H9 (cell line): Measurements from ENCODE around the gene ZNRF3. TPM values are rescaled to one million over a fixed set of nuclear protein-coding genes. Genes with fewer than 3 reads are reported as not detected.

Experiments
- DNase-seq: peaks from one replicate; pipeline ENCODE4 v3.0.0-alpha.2; 2017
- H2AFZ ChIP-seq: one replicate; pipeline ENCODE4 v1.6.1; 2013; ENCODE audit warnings: mild to moderate bottlenecking, low read length, control low read depth, moderate library complexity
- H2AK5ac ChIP-seq: 2 replicates; pipeline ENCODE4 v1.6.1; 2013; ENCODE audit warnings: low read length, control low read depth, mixed read lengths; ENCODE audit not compliant: insufficient read length
- H2BK120ac ChIP-seq: one replicate; pipeline ENCODE4 v1.6.1; 2013; ENCODE audit warnings: low read depth, mild to moderate bottlenecking, low read length, control low read depth, inconsistent platforms; ENCODE audit not compliant: poor library complexity, severe bottlenecking
- H2BK12ac ChIP-seq: 2 replicates; pipeline ENCODE4 v1.6.1; 2013; ENCODE audit warnings: low read length, control low read depth, mixed read lengths, low read depth; ENCODE audit not compliant: insufficient read length
- H2BK15ac ChIP-seq: 2 replicates; pipeline ENCODE4 v1.6.1; 2013; ENCODE audit warnings: low read depth, low read length, control low read depth
- H2BK20ac ChIP-seq: one replicate; pipeline ENCODE4 v1.6.1; 2013; ENCODE audit warnings: low read depth, mild to moderate bottlenecking, low read length, control low read depth, inconsistent platforms; ENCODE audit not compliant: poor library complexity, severe bottlenecking
- H2BK5ac ChIP-seq: 2 replicates; pipeline ENCODE4 v1.6.1; 2013; ENCODE audit warnings: low read length, control low read depth, mixed read lengths; ENCODE audit not compliant: insufficient read length
- H3K14ac ChIP-seq: 2 replicates; pipeline ENCODE4 v1.6.1; 2013; ENCODE audit warnings: low read length, control low read depth; ENCODE audit not compliant: insufficient read depth
- H3K18ac ChIP-seq: 2 replicates; pipeline ENCODE4 v1.6.1; 2013; ENCODE audit warnings: low read depth, mild to moderate bottlenecking, mixed read lengths, low read length, control low read depth; ENCODE audit not compliant: insufficient read length
- H3K23ac ChIP-seq: 2 replicates; pipeline ENCODE4 v1.6.1; 2013; ENCODE audit warnings: low read length, control low read depth, mixed read lengths, low read depth; ENCODE audit not compliant: insufficient read length
- H3K23me2 ChIP-seq: 2 replicates; pipeline ENCODE4 v1.6.1; 2013; ENCODE audit warnings: low read depth, mild to moderate bottlenecking, mixed read lengths, low read length, control low read depth; ENCODE audit not compliant: insufficient read length, poor library complexity, severe bottlenecking
- H3K27ac ChIP-seq: 2 replicates; pipeline ENCODE4 v1.5.1; 2013; ENCODE audit warnings: low read length, control low read depth, mixed read lengths, low read depth; ENCODE audit not compliant: insufficient read length
- H3K27me3 ChIP-seq: 2 replicates; pipeline ENCODE4 v1.6.1; 2013; ENCODE audit warnings: low read length, control low read depth, inconsistent platforms; ENCODE audit not compliant: insufficient read depth
- H3K4ac ChIP-seq: 2 replicates; pipeline ENCODE4 v1.6.1; 2013; ENCODE audit warnings: low read depth, mild to moderate bottlenecking, control low read depth, inconsistent platforms, low read length, moderate library complexity
- H3K4me1 ChIP-seq: 2 replicates; pipeline ENCODE4 v1.6.1; 2013; ENCODE audit warnings: low read length, control low read depth, inconsistent platforms; ENCODE audit not compliant: insufficient read depth
- H3K4me2 ChIP-seq: 2 replicates; pipeline ENCODE4 v1.6.1; 2013; ENCODE audit warnings: low read length, control low read depth, mixed read lengths; ENCODE audit not compliant: insufficient read length, insufficient read depth
- H3K56ac ChIP-seq: 2 replicates; pipeline ENCODE4 v1.6.1; 2013; ENCODE audit warnings: low read depth, mild to moderate bottlenecking, mixed read lengths, low read length, control low read depth; ENCODE audit not compliant: insufficient read length
- H3K79me1 ChIP-seq: 2 replicates; pipeline ENCODE4 v1.6.1; 2013; ENCODE audit warnings: low read depth, mild to moderate bottlenecking, moderate library complexity, low read length, control low read depth, inconsistent platforms; ENCODE audit not compliant: insufficient read depth, poor library complexity, severe bottlenecking
- H3K79me2 ChIP-seq: 2 replicates; pipeline ENCODE4 v1.6.1; 2013; ENCODE audit warnings: low read length, control low read depth, inconsistent platforms; ENCODE audit not compliant: insufficient read depth
- H3K9ac ChIP-seq: 2 replicates; pipeline ENCODE4 v1.6.1; 2013; ENCODE audit warnings: low read length, control low read depth, mixed read lengths; ENCODE audit not compliant: insufficient read length; ENCODE audit errors: extremely low read depth
- H3K9me3 ChIP-seq: one replicate; pipeline ENCODE4 v1.6.1; 2013; ENCODE audit warnings: low read depth, low read length, inconsistent platforms; ENCODE audit not compliant: control insufficient read depth
- H3T11ph ChIP-seq: one replicate; pipeline ENCODE4 v1.6.1; 2013; ENCODE audit warnings: mild to moderate bottlenecking, low read length, control low read depth, inconsistent platforms
- H4K20me1 ChIP-seq: one replicate; pipeline ENCODE4 v1.6.1; 2013; ENCODE audit not compliant: control insufficient read depth, insufficient read length, insufficient read depth
- H4K5ac ChIP-seq: 2 replicates; pipeline ENCODE4 v1.6.1; 2013; ENCODE audit warnings: low read depth, mild to moderate bottlenecking, mixed read lengths, low read length, control low read depth; ENCODE audit not compliant: insufficient read length
- H4K8ac ChIP-seq: replicated peaks from 2 replicates; pipeline ENCODE4 v1.6.1; 2013; ENCODE audit warnings: low read length, control low read depth, mixed read lengths, low read depth; ENCODE audit not compliant: insufficient read length
- H4K91ac ChIP-seq: 2 replicates; pipeline ENCODE4 v1.6.1; 2013; ENCODE audit warnings: low read depth, mild to moderate bottlenecking, moderate library complexity, mixed read lengths, low read length, control low read depth; ENCODE audit not compliant: insufficient read length
- H3K27ac Mint-ChIP-seq, 3 experiments: 2 replicates in 2 of 3; 3 replicates in 1 of 3; pipeline ENCODE4 v1.8.0; 2020 to 2021; ENCODE audit warnings: mixed read lengths in 3 of 3, mild to moderate bottlenecking in 1 of 3, moderate library complexity in 1 of 3
- H3K27me3 Mint-ChIP-seq: 2 replicates; pipeline ENCODE4 v1.8.0; 2021; ENCODE audit warnings: low read depth, mild to moderate bottlenecking, moderate library complexity, mixed read lengths
- H3K36me3 Mint-ChIP-seq, 3 experiments: 2 replicates in 2 of 3; 3 replicates in 1 of 3; pipeline ENCODE4 v1.8.0; 2020 to 2021; ENCODE audit warnings: low read depth in 3 of 3, mixed read lengths in 3 of 3; ENCODE audit not compliant: insufficient read depth in 1 of 3
- H3K4me1 Mint-ChIP-seq, 2 experiments: 2 replicates each; pipeline ENCODE4 v1.8.0; 2020; ENCODE audit warnings: mixed read lengths in 2 of 2
- H3K4me3 Mint-ChIP-seq, 2 experiments: 2 replicates in 1 of 2; 3 replicates in 1 of 2; pipeline ENCODE4 v1.8.0; 2020 to 2021; ENCODE audit warnings: mild to moderate bottlenecking in 2 of 2, mixed read lengths in 2 of 2, moderate library complexity in 1 of 2
- H3K9me3 Mint-ChIP-seq, 2 experiments: 2 replicates in 1 of 2; 3 replicates in 1 of 2; pipeline ENCODE4 v1.8.0; 2020; ENCODE audit warnings: mild to moderate bottlenecking in 2 of 2, mixed read lengths in 2 of 2, moderate library complexity in 1 of 2
- WGBS: extraction: QIAGEN DNeasy Blood & Tissue Kit; methylation state at CpG from one replicate; pipeline ENCODE4 v1.1.7; 2013; ENCODE audit warnings: missing lambda C conversion rate, low lambda C conversion rate, mixed read lengths; ENCODE audit not compliant: insufficient read length; ENCODE audit errors: extremely low coverage; 5-methylcytosine and 5-hydroxymethylcytosine counted together
- total RNA-seq: library from RNA; stranded (reverse); gene quantifications from 2 replicates; pipeline ENCODE4 v1.2.1, GENCODE V29; 2021
- TF ChIP-seq, protein P1 (sequence below): fragments of 200-600 bp; sonication (generic); conservative IDR thresholded peaks from 3 replicates; pipeline ENCODE4 v1.8.0; 2021; ENCODE audit warnings: antibody characterized with exemption, mild to moderate bottlenecking

Gene ZNRF3
- total RNA-seq, 1 experiment from 2014 or later = 20.6 TPM

DNA sequence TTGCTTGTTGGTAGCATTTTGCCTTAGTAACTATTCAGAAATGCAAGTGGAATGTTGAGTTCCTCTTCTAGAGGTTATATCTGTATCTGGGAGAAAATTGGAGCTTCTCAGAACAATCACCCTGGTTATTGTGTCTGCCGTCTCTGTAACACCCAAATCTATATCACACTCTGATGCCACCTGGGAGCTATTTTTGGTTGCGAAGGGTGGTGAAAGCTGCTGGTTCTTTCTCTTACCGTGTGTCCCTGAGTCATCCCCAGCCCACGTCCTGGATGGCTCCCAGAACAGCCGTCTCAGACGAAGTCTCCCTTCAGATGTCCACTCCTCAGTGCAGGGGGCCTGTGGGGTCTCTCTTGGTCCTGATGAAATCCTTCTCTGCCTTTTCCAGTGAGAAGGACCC is 94.8 kb downstream of the ZNRF3 start:
- Mint-ChIP-seq H3K9me3 (no peaks in the 10 kb centered on the region), H3K4me3 (no peak overlapping the region), H3K4me1 (peaks cover 48 to 50% of the 10 kb centered on the region in 2 experiments), H3K27ac (peak overlapping the region in 2 of 3 experiments; percentile 19 to 68; a peak in 3 of 7 replicates), H3K36me3 (peaks cover 0 to 4% (median 0%) of the 10 kb centered on the region in 3 experiments; a peak in 1 of 7 replicates), H3K27me3 (no peaks in the 10 kb centered on the region)
- Histone ChIP-seq H3K4me1 (peaks cover 17% of the 10 kb centered on the region; the same call in 1 of the 2 replicates), H4K8ac (no peak overlapping the region), H3K4ac (no peak overlapping the region), H2AFZ (no peak overlapping the region), H3K56ac (no peak overlapping the region), H3K14ac (no peak overlapping the region), H3K23me2 (no peaks in the 10 kb centered on the region), H3K18ac (no peak overlapping the region), H3K9me3 (no peaks in the 10 kb centered on the region), H3T11ph (no peak overlapping the region), H2BK20ac (no peak overlapping the region), H2BK120ac (no peak overlapping the region), H3K79me2 (peaks cover 4% of the 10 kb centered on the region; the same call in 1 of the 2 replicates), H3K4me2 (no peak overlapping the region), H3K9ac (no peak overlapping the region), H2BK15ac (no peak overlapping the region), H3K23ac (no peak overlapping the region), H3K79me1 (no peaks in the 10 kb centered on the region), H2BK12ac (no peak overlapping the region), H4K20me1 (peaks cover 3% of the 10 kb centered on the region), H4K91ac (no peak overlapping the region), H4K5ac (no peak overlapping the region), H2AK5ac (no peak overlapping the region), H3K27ac (no peak overlapping the region), H2BK5ac (no peak overlapping the region), H3K27me3 (no peaks in the 10 kb centered on the region)
- DNase-seq = no peak
- TF ChIP-seq, protein P1, sequence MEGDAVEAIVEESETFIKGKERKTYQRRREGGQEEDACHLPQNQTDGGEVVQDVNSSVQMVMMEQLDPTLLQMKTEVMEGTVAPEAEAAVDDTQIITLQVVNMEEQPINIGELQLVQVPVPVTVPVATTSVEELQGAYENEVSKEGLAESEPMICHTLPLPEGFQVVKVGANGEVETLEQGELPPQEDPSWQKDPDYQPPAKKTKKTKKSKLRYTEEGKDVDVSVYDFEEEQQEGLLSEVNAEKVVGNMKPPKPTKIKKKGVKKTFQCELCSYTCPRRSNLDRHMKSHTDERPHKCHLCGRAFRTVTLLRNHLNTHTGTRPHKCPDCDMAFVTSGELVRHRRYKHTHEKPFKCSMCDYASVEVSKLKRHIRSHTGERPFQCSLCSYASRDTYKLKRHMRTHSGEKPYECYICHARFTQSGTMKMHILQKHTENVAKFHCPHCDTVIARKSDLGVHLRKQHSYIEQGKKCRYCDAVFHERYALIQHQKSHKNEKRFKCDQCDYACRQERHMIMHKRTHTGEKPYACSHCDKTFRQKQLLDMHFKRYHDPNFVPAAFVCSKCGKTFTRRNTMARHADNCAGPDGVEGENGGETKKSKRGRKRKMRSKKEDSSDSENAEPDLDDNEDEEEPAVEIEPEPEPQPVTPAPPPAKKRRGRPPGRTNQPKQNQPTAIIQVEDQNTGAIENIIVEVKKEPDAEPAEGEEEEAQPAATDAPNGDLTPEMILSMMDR = no peak
- no CpG with 5 or more reads among the region's 6 CpGs for WGBS
